ENCODE measurements around the gene IL6. TPM values are rescaled to one million over a fixed set of nuclear protein-coding genes. Genes with fewer than 3 reads are reported as not detected.
"Not testable (repeated sequence)": the region's sequence is repeated elsewhere in the genome, so short reads cannot be mapped to it uniquely, and the experiment has no call there.

Gene IL6
- total RNA-seq, 3 donors from 2014 or later (not counting 1 experiment from before 2014, with no cell fraction given), result 1.3 to 2.3 (median 1.7) TPM

DNA sequence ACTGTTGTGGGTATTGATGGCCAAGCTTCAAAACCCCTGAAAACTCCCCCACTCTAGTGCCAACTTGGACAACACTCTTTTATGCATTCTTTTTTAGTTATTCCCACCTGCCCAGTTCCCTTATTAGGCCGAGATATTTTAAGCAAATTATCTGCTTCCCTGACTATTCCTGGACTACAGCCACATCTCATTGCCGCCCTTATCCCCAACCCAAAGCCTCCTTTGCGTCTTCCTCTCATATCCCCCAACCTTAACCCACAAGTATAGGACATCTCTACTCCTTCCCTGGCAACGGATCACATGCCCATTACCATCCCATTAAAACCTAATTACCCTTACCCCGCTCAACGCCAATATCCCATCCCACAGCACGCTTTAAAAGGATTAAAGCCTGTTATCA is 21.1 kb upstream of the IL6 start:
- H3K36me3 ChIP-seq (ENCODE audit: control insufficient read depth, insufficient read depth, low read length); H3K9me3 ChIP-seq (ENCODE audit: control insufficient read depth, insufficient read depth, low read length); H3K4me1 Mint-ChIP-seq; H3K9me3 Mint-ChIP-seq; H3K27me3 Mint-ChIP-seq (ENCODE audit: low read depth in 2 of 2); intact Hi-C loops (cut with micrococcal nuclease); H3K27ac ChIP-seq (ENCODE audit: low read length); H3K27me3 ChIP-seq (ENCODE audit: control insufficient read depth, insufficient read depth, low read length); DNase-seq; H3K27ac Mint-ChIP-seq; H3K36me3 Mint-ChIP-seq; H3K4me1 ChIP-seq (ENCODE audit: control insufficient read depth, insufficient read depth, low read length); H3K4me3 ChIP-seq (ENCODE audit: low read length); H3K4me3 Mint-ChIP-seq; ATAC-seq: not testable (repeated sequence)
- 83% methylated on average over 7 of the region's 7 CpGs for WGBS (ENCODE audit: insufficient coverage)

DNA sequence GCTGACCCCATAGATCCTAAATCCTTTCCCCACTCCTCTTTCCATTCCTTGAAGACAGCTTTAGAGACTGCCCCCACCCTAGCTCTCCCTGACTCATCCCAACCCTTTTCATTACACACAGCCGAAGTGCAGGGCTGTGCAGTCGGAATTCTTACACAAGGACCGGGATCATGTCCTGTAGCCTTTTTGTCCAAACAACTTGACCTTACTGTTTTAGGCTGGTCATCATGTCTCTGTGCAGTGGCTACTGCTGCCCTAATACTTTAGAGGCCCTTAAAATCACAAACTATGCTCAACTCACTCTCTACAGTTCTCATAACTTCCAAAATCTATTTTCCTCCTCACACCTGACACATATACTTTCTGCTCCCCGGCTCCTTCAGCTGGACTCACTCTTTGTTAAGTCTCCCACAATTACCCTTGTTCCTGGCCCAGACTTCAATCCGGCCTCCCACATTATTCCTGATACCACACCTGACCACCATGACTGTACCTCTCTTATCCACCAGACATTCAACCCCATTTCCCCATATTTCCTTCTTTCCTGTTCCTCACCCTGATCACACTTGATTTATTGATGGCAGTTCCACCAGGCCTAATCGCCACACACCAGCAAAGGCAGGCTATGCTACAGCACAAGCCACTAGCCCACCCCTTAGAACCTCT is 19.8 kb upstream of the IL6 start:
- ATAC-seq; H3K9me3 ChIP-seq (ENCODE audit: control insufficient read depth, insufficient read depth, low read length); H3K27ac ChIP-seq (ENCODE audit: low read length); H3K4me3 ChIP-seq (ENCODE audit: low read length); H3K4me1 ChIP-seq (ENCODE audit: control insufficient read depth, insufficient read depth, low read length); H3K4me1 Mint-ChIP-seq; intact Hi-C loops (cut with micrococcal nuclease); H3K27ac Mint-ChIP-seq; DNase-seq; H3K9me3 Mint-ChIP-seq; H3K27me3 Mint-ChIP-seq (ENCODE audit: low read depth in 2 of 2); H3K36me3 ChIP-seq (ENCODE audit: control insufficient read depth, insufficient read depth, low read length); H3K4me3 Mint-ChIP-seq; H3K27me3 ChIP-seq (ENCODE audit: control insufficient read depth, insufficient read depth, low read length); H3K36me3 Mint-ChIP-seq: not testable (repeated sequence)
- WGBS (ENCODE audit: insufficient coverage), result 93% methylated on average over 5 of the region's 6 CpGs

DNA sequence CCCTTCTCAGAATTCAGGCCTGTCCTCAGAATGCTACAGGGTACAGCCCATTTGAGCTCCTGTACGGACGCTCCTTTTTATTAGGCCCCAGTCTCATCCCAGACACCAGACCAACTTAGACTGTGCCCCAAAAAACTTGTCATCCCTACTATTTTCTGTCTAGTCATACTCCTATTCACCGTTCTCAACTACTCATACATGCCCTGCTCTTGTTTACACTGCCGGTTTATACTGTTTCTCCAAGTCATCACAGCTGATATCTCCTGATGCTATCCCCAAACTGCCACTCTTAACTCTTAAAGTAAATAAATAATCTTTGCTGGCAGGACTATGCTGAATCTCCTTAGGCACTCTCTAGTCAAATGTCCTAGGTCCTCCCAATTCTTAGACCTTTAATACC is 18.8 kb upstream of the IL6 start:
- H3K27me3 Mint-ChIP-seq (ENCODE audit: low read depth in 2 of 2); H3K4me3 Mint-ChIP-seq; ATAC-seq; H3K36me3 Mint-ChIP-seq; H3K36me3 ChIP-seq (ENCODE audit: control insufficient read depth, insufficient read depth, low read length); H3K4me3 ChIP-seq (ENCODE audit: low read length); H3K27ac ChIP-seq (ENCODE audit: low read length); H3K4me1 ChIP-seq (ENCODE audit: control insufficient read depth, insufficient read depth, low read length); H3K9me3 Mint-ChIP-seq; H3K4me1 Mint-ChIP-seq; DNase-seq; H3K27ac Mint-ChIP-seq; H3K27me3 ChIP-seq (ENCODE audit: control insufficient read depth, insufficient read depth, low read length); H3K9me3 ChIP-seq (ENCODE audit: control insufficient read depth, insufficient read depth, low read length); intact Hi-C loops (cut with micrococcal nuclease): not testable (repeated sequence)
- WGBS (ENCODE audit: insufficient coverage), result 77% methylated on average over 2 of the region's 4 CpGs

DNA sequence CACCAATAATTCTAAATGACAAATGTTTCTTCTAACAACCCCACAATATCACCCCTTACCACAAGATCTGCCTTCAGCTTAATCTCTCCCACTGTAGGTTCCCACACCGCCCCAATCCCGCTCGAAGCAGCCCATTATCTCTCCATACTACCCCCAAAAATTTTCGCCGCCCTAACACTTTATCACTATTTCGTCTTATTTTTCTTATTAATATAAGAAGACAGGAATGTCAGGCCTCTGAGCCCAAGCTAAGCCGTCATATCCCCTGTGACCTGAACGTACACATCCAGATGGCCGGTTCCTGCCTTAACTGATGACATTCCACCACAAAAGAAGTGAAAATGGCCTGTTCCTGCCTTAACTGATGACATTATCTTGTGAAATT is 18.3 kb upstream of the IL6 start:
- H3K4me1 ChIP-seq (ENCODE audit: control insufficient read depth, insufficient read depth, low read length); H3K4me3 ChIP-seq (ENCODE audit: low read length); H3K9me3 ChIP-seq (ENCODE audit: control insufficient read depth, insufficient read depth, low read length); H3K27me3 ChIP-seq (ENCODE audit: control insufficient read depth, insufficient read depth, low read length); H3K9me3 Mint-ChIP-seq; H3K27me3 Mint-ChIP-seq (ENCODE audit: low read depth in 2 of 2); intact Hi-C loops (cut with micrococcal nuclease); H3K4me3 Mint-ChIP-seq; H3K4me1 Mint-ChIP-seq; ATAC-seq; DNase-seq; H3K36me3 ChIP-seq (ENCODE audit: control insufficient read depth, insufficient read depth, low read length); H3K27ac ChIP-seq (ENCODE audit: low read length); H3K36me3 Mint-ChIP-seq; H3K27ac Mint-ChIP-seq: not testable (repeated sequence)
- 83% methylated on average over 9 of the region's 9 CpGs for WGBS (ENCODE audit: insufficient coverage)

DNA sequence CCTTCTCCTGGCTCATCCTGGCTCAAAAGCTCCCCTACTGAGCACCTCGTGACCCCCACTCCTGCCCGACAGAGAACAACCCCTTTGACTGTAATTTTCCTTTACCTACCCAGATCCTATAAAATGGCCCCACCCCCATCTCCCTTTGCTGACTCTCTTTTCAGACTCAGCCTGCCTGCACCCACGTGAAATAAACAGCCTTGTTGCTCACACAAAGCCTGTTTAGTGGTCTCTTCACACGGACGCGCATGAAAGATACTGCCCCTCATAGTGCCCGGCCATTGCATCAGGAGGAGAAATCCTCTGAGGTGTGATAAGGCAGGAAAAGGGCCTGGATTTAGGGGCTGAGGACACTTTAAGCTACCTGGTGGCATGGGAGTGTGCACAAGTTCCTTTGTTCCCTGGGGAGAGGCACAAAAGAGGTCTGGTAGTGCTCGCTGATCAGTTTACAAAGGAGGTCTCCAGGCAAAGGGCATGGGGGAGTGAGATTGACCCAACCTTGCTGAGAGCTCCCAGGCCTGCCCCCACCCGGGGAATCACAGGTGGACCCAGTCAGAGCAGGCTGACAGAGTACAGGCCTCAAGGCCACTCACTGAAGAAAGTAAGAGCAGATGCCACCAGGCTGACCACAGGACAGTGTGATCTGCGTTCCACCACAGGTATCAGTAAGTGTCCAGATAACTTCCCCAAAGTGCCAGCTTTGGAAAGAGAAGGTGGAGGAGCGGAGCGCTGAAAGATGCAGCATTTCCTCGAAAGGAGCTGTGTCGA is 17.8 kb upstream of the IL6 start:
- peak overlapping the region; percentile 52 for H3K27ac ChIP-seq (ENCODE audit: low read length)
- 84% methylated on average over 12 of the region's 14 CpGs for WGBS (ENCODE audit: insufficient coverage)
- H3K27ac Mint-ChIP-seq; DNase-seq; H3K4me1 Mint-ChIP-seq; H3K4me1 ChIP-seq (ENCODE audit: control insufficient read depth, insufficient read depth, low read length); H3K4me3 ChIP-seq (ENCODE audit: low read length); H3K4me3 Mint-ChIP-seq; H3K27me3 Mint-ChIP-seq (ENCODE audit: low read depth in 2 of 2); H3K27me3 ChIP-seq (ENCODE audit: control insufficient read depth, insufficient read depth, low read length); H3K36me3 ChIP-seq (ENCODE audit: control insufficient read depth, insufficient read depth, low read length); ATAC-seq; intact Hi-C loops (cut with micrococcal nuclease); H3K9me3 Mint-ChIP-seq; H3K36me3 Mint-ChIP-seq; H3K9me3 ChIP-seq (ENCODE audit: control insufficient read depth, insufficient read depth, low read length): not testable (repeated sequence)
